Motor neuron (in vitro differentiated cells): ENCODE results near the gene IQSEC1. TPM values are rescaled to one million over a fixed set of nuclear protein-coding genes. Genes with fewer than 3 reads are reported as not detected.
A peak's percentile ranks its signal among the peaks of the same experiment; 100 is the strongest.

Source experiments
- ATAC-seq, 8 experiments: fragments of 200-7000 bp; cut with Tn5 transposase; replicated peaks in 6 of 8; 2 replicates each; pipeline ENCODE4 v1.8.0; 2021; ENCODE audit warnings: mild to moderate bottlenecking in 8 of 8, moderate library complexity in 8 of 8
- H3K27ac ChIP-seq, 2 donors: fragments of 250-450 bp; sonication (Bioruptor Pico); 2 replicates each; pipeline ENCODE4 v1.9.0; 2021; ENCODE audit warnings: antibody characterized with exemption in 2 of 2, mild to moderate bottlenecking in 2 of 2, moderate library complexity in 1 of 2
- H3K4me1 ChIP-seq, 2 donors: fragments of 250-450 bp; sonication (Bioruptor Pico); replicated peaks in 1 of 2; 2 replicates each; pipeline ENCODE4 v1.6.1; 2021; ENCODE audit warnings: antibody characterized with exemption in 2 of 2, mild to moderate bottlenecking in 2 of 2, moderate library complexity in 1 of 2
- H3K4me3 ChIP-seq, 5 donors: fragments of 250-450 bp; sonication (Bioruptor Pico); 2 replicates each; pipeline ENCODE4 v1.9.0; 2021; ENCODE audit warnings: antibody characterized with exemption in 5 of 5, mild to moderate bottlenecking in 5 of 5, moderate library complexity in 4 of 5
- WGBS, 10 experiments: fragments of 450-650 bp; shearing (Covaris generic); methylation state at CpG; one replicate each; pipeline ENCODE4 v1.0.0; 2022; 5-methylcytosine and 5-hydroxymethylcytosine counted together
- in situ Hi-C, 9 experiments: fragments of 400-800 bp; cut with MboI; loops; one replicate each; pipeline ENCODE4 v1.15.0; 2021; ENCODE audit warnings: low sequenced_read_pairs in 9 of 9, low pct_unique_long_range_greater_than_20kb in 2 of 9; ENCODE audit not compliant: unreplicated experiment in 9 of 9
- total RNA-seq, 8 experiments: library from RNA; unstranded; fragments of 300-600 nt; gene quantifications; 2 replicates each; pipeline versions ENCODE4 v1.2.3 to v1.2.4, GENCODE V29; 2022

IQSEC1 gene
- total RNA-seq, 8 experiments from 2014 or later = 12.2 to 25.9 (median 18.3) TPM

- WGBS, 10 experiments = 65 to 100% (median 95%) methylated on average over 2 to 5 of the region's 5 CpGs; no CpG with 5 or more reads in 1 of the 10 experiments
- no peak for ATAC-seq
- Histone ChIP-seq H3K4me1 (peaks cover 17 to 29% of the 10 kb centered on the region in 2 donors), H3K4me3 (no peak overlapping the region), H3K27ac (no peak overlapping the region)
- in situ Hi-C loops = loop anchor here in 1 of 9 experiments (25.0 kb wide), 1 partner anchor 127 kb away; no protein-coding TSS in a partner anchor
These were observed 84.3 kb downstream of the IQSEC1 start for GRCh38 chr3:12988728-12989454.

DNA sequence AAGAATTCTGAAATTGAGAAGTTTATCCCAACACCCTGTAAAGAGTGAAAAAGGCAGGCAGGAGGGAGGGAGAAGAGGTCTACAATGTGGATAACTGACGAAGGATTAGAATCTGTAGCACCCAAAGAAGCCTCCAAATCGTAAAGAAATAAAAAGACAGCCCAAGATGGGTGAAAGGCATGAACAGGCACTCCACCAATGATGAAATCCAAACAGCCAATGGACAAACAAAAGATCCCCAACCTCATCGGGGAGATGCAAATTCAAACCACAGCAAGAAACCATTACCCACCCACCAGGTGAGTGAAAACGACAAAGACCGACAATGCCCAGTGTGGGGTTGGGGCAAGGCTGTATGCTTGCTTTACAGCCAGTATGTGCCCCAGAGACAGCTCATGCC lies 85.6 kb downstream of the IQSEC1 start:
- in situ Hi-C loops = loop anchor here in 1 of 9 experiments (25.0 kb wide), 1 partner anchor 125 kb away; no protein-coding TSS in a partner anchor
- no peak overlapping the region for H3K4me3 ChIP-seq
- no peak for ATAC-seq
- 70 to 100% (median 85%) methylated on average over 1 to 2 of the region's 5 CpGs; no CpG with 5 or more reads in 2 of the 10 experiments for WGBS, 10 experiments
- peaks cover 12 to 20% of the 10 kb centered on the region in 2 donors for H3K4me1 ChIP-seq
- H3K27ac ChIP-seq = no peak overlapping the region

GRCh38 chr3:12986986-12987385 lies 86.2 kb downstream of the IQSEC1 start:
- 47 to 100% (median 81%) methylated on average over 1 to 6 of the region's 15 CpGs; no CpG with 5 or more reads in 4 of the 10 experiments for WGBS, 10 experiments
- peak in 5 of 8 experiments; percentile 27 to 58 (median 42) for ATAC-seq
- in situ Hi-C loops = loop anchor here in 1 of 9 experiments (25.0 kb wide), 1 partner anchor 125 kb away; no protein-coding TSS in a partner anchor
- peaks cover 8 to 22% of the 10 kb centered on the region in 2 donors for H3K4me1 ChIP-seq
- H3K4me3 ChIP-seq = no peak overlapping the region
- H3K27ac ChIP-seq = no peak overlapping the region

- no peak for ATAC-seq
- H3K27ac ChIP-seq = no peak overlapping the region
- no peak overlapping the region for H3K4me3 ChIP-seq
- WGBS, 10 experiments = 70% methylated on average over 2 to 3 of the region's 11 CpGs; no CpG with 5 or more reads in 8 of the 10 experiments
- H3K4me1 ChIP-seq = peaks cover 12 to 27% of the 10 kb centered on the region in 2 donors
- in situ Hi-C loops = loop anchor here in 1 of 9 experiments (25.0 kb wide), 1 partner anchor 124 kb away; no protein-coding TSS in a partner anchor
These were observed 86.7 kb downstream of the IQSEC1 start for GRCh38 chr3:12986521-12986920.

DNA sequence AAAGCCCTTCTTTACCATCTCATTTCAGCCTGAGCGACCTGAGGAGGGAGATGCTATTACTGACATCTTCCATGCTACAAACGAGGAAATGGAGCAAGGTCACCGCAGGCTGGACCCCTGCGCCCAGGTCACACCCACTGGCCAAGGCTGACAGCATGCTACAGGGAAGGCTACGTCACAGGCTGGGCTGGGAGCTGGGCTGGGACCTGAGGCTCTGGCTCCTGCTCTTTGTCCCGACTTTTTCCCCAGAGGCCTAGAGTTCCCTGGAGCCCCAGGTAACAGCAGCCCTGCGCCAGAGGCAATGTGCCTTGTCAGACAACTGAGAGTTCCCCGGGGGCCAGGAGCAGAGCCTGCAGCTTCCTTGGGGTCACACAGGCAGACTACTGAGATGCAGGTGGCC lies 87.2 kb downstream of the IQSEC1 start:
- 73 to 100% (median 100%) methylated on average over 1 to 3 of the region's 8 CpGs; no CpG with 5 or more reads in 5 of the 10 experiments for WGBS, 10 experiments
- no peak for ATAC-seq
- in situ Hi-C loops = loop anchor here in 1 of 9 experiments (25.0 kb wide), 1 partner anchor 124 kb away; no protein-coding TSS in a partner anchor
- Histone ChIP-seq H3K4me3 (no peak overlapping the region), H3K27ac (no peak overlapping the region), H3K4me1 (peaks cover 17 to 27% of the 10 kb centered on the region in 2 donors)

DNA sequence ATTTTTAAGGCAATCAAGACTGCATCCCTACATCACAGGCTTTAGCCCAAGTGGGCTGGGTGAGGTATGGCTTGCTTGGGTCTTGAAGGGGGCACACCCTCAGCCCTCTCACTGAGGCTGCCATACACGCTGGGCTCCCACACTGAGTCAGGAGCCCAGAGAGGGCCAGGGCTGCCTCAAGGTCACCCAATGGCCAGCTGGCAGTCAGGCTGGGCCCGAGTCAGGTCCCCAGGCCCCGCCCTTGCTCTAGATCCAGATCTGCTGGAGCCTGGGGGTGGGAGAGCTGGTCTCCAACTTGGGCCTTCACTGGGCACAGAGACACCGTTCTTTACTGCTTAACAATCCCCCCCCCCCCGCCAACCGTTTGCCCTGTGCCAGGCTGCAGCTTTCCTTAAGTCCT lies 88.1 kb downstream of the IQSEC1 start:
- Histone ChIP-seq H3K4me3 (no peak overlapping the region), H3K4me1 (peaks cover 18 to 34% of the 10 kb centered on the region in 2 donors), H3K27ac (no peak overlapping the region)
- WGBS, 10 experiments = 86 to 100% (median 100%) methylated on average over 1 to 2 of the region's 6 CpGs; no CpG with 5 or more reads in 7 of the 10 experiments
- in situ Hi-C loops = loop anchor here in 1 of 9 experiments (25.0 kb wide), 1 partner anchor 123 kb away; no protein-coding TSS in a partner anchor
- ATAC-seq = no peak

GRCh38 chr3:12984023-12984823 lies 89.0 kb downstream of the IQSEC1 start:
- 0 to 87% (median 45%) methylated on average over 1 to 4 of the region's 7 CpGs; no CpG with 5 or more reads in 2 of the 10 experiments for WGBS, 10 experiments
- peaks cover 18 to 37% of the 10 kb centered on the region in 2 donors for H3K4me1 ChIP-seq
- H3K27ac ChIP-seq = no peak overlapping the region
- peak; percentile 76 to 100 (median 88) for ATAC-seq
- in situ Hi-C loops = loop anchor here in 1 of 9 experiments (25.0 kb wide), 1 partner anchor 122 kb away; no protein-coding TSS in a partner anchor
- no peak overlapping the region for H3K4me3 ChIP-seq

DNA sequence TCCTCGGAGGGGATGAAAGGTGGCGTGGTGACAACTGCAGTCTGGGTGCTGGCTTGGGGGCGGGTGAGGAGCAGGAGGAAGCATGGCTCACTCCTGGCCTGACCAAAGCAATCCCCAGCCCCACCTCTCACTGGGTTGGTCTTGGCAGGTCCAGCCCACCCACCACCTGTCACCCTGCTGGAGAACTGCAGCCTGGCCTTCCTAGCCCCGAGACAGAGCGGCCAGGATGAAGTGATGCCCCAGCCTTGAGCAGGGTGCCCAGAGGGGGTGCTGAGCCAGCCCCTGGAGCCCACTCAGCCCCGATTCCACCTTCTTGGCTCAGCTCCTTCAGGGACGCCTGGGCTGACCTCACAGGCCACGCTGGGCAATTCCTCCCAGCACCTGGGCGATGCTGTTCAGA lies 89.9 kb downstream of the IQSEC1 start:
- Histone ChIP-seq H3K27ac (no peak overlapping the region), H3K4me1 (peaks cover 18 to 40% of the 10 kb centered on the region in 2 donors), H3K4me3 (no peak overlapping the region)
- in situ Hi-C loops = loop anchor here in 1 of 9 experiments (25.0 kb wide), 1 partner anchor 121 kb away; no protein-coding TSS in a partner anchor
- ATAC-seq = no peak
- 50 to 100% (median 100%) methylated on average over 1 to 2 of the region's 9 CpGs; no CpG with 5 or more reads in 7 of the 10 experiments for WGBS, 10 experiments

DNA sequence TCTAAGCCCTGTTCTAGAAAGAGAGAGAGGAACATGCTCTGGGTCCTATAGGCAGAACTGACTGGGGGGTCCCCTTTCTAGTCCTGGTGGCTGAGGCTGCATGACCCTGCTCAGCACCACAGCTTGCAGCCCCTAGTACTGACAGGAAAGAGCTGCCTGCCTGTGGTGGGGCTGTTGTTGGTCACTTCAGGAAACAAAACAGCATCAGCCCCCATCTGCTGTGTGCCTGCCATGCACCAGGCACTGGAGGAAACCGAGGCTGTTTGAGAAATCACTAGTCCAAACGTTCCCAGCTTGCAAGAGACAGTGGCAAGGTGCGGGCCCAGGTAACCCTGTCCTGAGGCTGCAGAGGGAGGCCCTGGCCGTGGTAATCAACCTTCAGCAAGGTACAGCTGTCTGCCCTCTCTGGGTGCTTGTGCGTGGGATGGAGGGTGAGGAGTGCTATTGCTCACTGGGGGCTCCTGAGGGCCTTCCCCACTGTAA lies 90.6 kb downstream of the IQSEC1 start:
- H3K4me1 ChIP-seq = peaks cover 25 to 43% of the 10 kb centered on the region in 2 donors
- no peak for ATAC-seq
- WGBS, 10 experiments = 27 to 80% (median 67%) methylated on average over 1 to 3 of the region's 5 CpGs; no CpG with 5 or more reads in 6 of the 10 experiments
- no peak overlapping the region for H3K27ac ChIP-seq
- in situ Hi-C loops = loop anchor here in 1 of 9 experiments (25.0 kb wide), 1 partner anchor 120 kb away; no protein-coding TSS in a partner anchor
- no peak overlapping the region for H3K4me3 ChIP-seq

- peak in 4 of 8 experiments; percentile 43 to 66 (median 60) for ATAC-seq
- no peak overlapping the region for H3K4me3 ChIP-seq
- H3K4me1 ChIP-seq = peaks cover 31 to 43% of the 10 kb centered on the region in 2 donors
- WGBS, 10 experiments = 47 to 100% (median 93%) methylated on average over 2 to 7 of the region's 13 CpGs
- in situ Hi-C loops = loop anchor here in 1 of 9 experiments (25.0 kb wide), 1 partner anchor 119 kb away; no protein-coding TSS in a partner anchor
- peak overlapping the region in 1 of 2 donors; percentile 20 for H3K27ac ChIP-seq
These were observed 91.6 kb downstream of the IQSEC1 start for GRCh38 chr3:12981306-12982275.

GRCh38 chr3:12980596-12981290 lies 92.5 kb downstream of the IQSEC1 start:
- no peak for ATAC-seq
- WGBS, 10 experiments = 60 to 100% (median 81%) methylated on average over 1 to 3 of the region's 10 CpGs; no CpG with 5 or more reads in 6 of the 10 experiments

More at GRCh38 chr3:12980596-12981290, 92.5 kb downstream of the IQSEC1 start:
- in situ Hi-C loops = loop anchor here in 1 of 9 experiments (25.0 kb wide), 1 partner anchor 118 kb away; no protein-coding TSS in a partner anchor
- H3K27ac ChIP-seq = no peak overlapping the region
- no peak overlapping the region for H3K4me3 ChIP-seq
- H3K4me1 ChIP-seq = peaks cover 31 to 38% of the 10 kb centered on the region in 2 donors
